HepG2 (cell line): ENCODE data around the gene EPB41L5. TPM values are rescaled to one million over a fixed set of nuclear protein-coding genes. Genes with fewer than 3 reads are reported as not detected.

Experiments
- ATAC-seq: fragments of 200-7000 bp; cut with Tn5 transposase; 3 replicates; pipeline ENCODE4 v1.9.1; 2020; ENCODE audit warnings: mild to moderate bottlenecking, moderate library complexity
- BruUV-seq: library from RNA; stranded (reverse); fragments of 400-500 nt; replicated peaks from 2 replicates; lab custom pipeline; 2021; lab: Mats Ljungman, UMichigan
- CTCF ChIA-PET: fragments of 300-600 bp; formaldehyde crosslinking; extraction: SDS; loops from one replicate; lab custom pipeline; 2021; ENCODE audit warnings: low total read pairs, inconsistent platforms, low intra/inter-chr PET ratio; lab: Yijun Ruan, JAX
- POLR2A ChIA-PET: fragments of 350-600 bp; sonication (Branson Sonifier 250); formaldehyde crosslinking; loops from one replicate; lab custom pipeline; 2020; ENCODE audit warnings: antibody characterized with exemption, inconsistent platforms; lab: Yijun Ruan, JAX
- DNase-seq: peaks from one replicate; pipeline ENCODE4 v3.0.0-alpha.2; 2015; ENCODE audit warnings: low spot score
- FAIRE-seq: peaks from 3 replicates; lab custom pipeline; 2011; peaks lifted over from hg19 to GRCh38; lab: Jason Lieb, UNC
- H2AFZ ChIP-seq: one replicate; pipeline ENCODE4 v1.6.1; 2011; ENCODE audit warnings: low read length, inconsistent platforms
- H3K27ac ChIP-seq: fragments of 300-600 bp; 3 replicates; pipeline ENCODE4 v1.8.0; 2011; ENCODE audit warnings: mixed run types, mild to moderate bottlenecking, mixed read lengths, low read length, inconsistent platforms; ENCODE audit not compliant: insufficient read depth; ENCODE audit errors: extremely low read length
- H3K27me3 ChIP-seq, 2 experiments: fragments of 200-600 bp in 1 of 2; 2 replicates in 1 of 2; 3 replicates in 1 of 2; pipeline versions ENCODE4 v1.6.0 to v1.8.0; 2011; ENCODE audit warnings: low read length in 2 of 2, mild to moderate bottlenecking in 2 of 2, moderate library complexity in 2 of 2, inconsistent platforms in 1 of 2; ENCODE audit not compliant: insufficient read depth in 2 of 2, control insufficient read depth in 1 of 2
- H3K36me3 ChIP-seq, 2 experiments: fragments of 200-600 bp in 1 of 2; replicated peaks in 1 of 2; 2 replicates in 1 of 2; 3 replicates in 1 of 2; pipeline versions ENCODE4 v1.5.1 to v1.8.0; 2011; ENCODE audit warnings: low read length in 2 of 2, inconsistent platforms in 1 of 2; ENCODE audit not compliant: insufficient read depth in 2 of 2, control insufficient read depth in 1 of 2
- H3K4me1 ChIP-seq: 2 replicates; pipeline ENCODE4 v1.5.1; 2012; ENCODE audit warnings: low read length, inconsistent platforms; ENCODE audit not compliant: insufficient read depth
- H3K4me2 ChIP-seq: 2 replicates; pipeline ENCODE4 v1.6.0; 2011; ENCODE audit warnings: low read depth, low read length, inconsistent platforms
- H3K4me3 ChIP-seq, 3 experiments: fragments of 200-600 bp in 1 of 3; sonication (generic), shearing (Covaris generic) in 1 of 3; replicated peaks in 1 of 3; 2 replicates each; pipeline ENCODE4 v1.5.1; 2011 to 2016; ENCODE audit warnings: low read length in 3 of 3, inconsistent platforms in 2 of 3, low read depth in 2 of 3, mild to moderate bottlenecking in 2 of 3, control low read depth in 1 of 3, mixed read lengths in 1 of 3; ENCODE audit not compliant: insufficient read depth in 1 of 3
- H3K79me2 ChIP-seq: one replicate; pipeline ENCODE4 v1.6.1; 2011; ENCODE audit warnings: low read length, inconsistent platforms; ENCODE audit not compliant: insufficient read depth
- H3K9ac ChIP-seq: 2 replicates; pipeline ENCODE4 v1.6.0; 2011; ENCODE audit warnings: mild to moderate bottlenecking, low read depth, low read length, inconsistent platforms; ENCODE audit not compliant: insufficient read depth
- H3K9me3 ChIP-seq: 2 replicates; pipeline ENCODE4 v1.5.1; 2012; ENCODE audit warnings: mild to moderate bottlenecking, low read length
- H4K20me1 ChIP-seq: 2 replicates; pipeline ENCODE4 v1.6.0; 2011; ENCODE audit warnings: inconsistent platforms, mild to moderate bottlenecking, low read length, moderate library complexity; ENCODE audit not compliant: insufficient read depth
- ATAD3A ChIP-seq: sonication (generic); formaldehyde crosslinking; IDR thresholded peaks from 2 replicates; pipeline ENCODE4 v1.4.0; 2020; ENCODE audit warnings: missing genetic modification reagents
- CEBPB ChIP-seq: IDR thresholded peaks from 2 replicates; pipeline ENCODE4 v1.6.1; 2011; ENCODE audit warnings: low read depth, low read length, improper control_type of control experiment, borderline replicate concordance
- CEBPG ChIP-seq: IDR thresholded peaks from 2 replicates; pipeline ENCODE4 v1.6.1; 2016
- KLF6 ChIP-seq: IDR thresholded peaks from 2 replicates; pipeline ENCODE4 v1.8.0; 2016; ENCODE audit warnings: missing biosample characterization, missing genetic modification reagents
- XBP1 ChIP-seq: sonication (generic); formaldehyde crosslinking; IDR thresholded peaks from 2 replicates; pipeline ENCODE4 v1.5.0; 2020; ENCODE audit warnings: missing genetic modification reagents
- YEATS4 ChIP-seq: sonication (generic); formaldehyde crosslinking; IDR thresholded peaks from 2 replicates; pipeline ENCODE4 v1.4.0; 2020; ENCODE audit warnings: missing genetic modification reagents, borderline replicate concordance
- ZNF350 ChIP-seq: sonication (generic); formaldehyde crosslinking; IDR thresholded peaks from 2 replicates; pipeline ENCODE4 v1.4.0; 2020; ENCODE audit warnings: mild to moderate bottlenecking, low read depth, missing genetic modification reagents, borderline replicate concordance
- ZNF558 ChIP-seq: sonication (generic); formaldehyde crosslinking; IDR thresholded peaks from 2 replicates; pipeline ENCODE4 v1.9.0; 2022; ENCODE audit warnings: mild to moderate bottlenecking, missing genetic modification reagents, borderline replicate concordance
- ZNF619 ChIP-seq: sonication (generic); formaldehyde crosslinking; IDR thresholded peaks from 2 replicates; pipeline ENCODE4 v1.4.0; 2020; ENCODE audit warnings: mild to moderate bottlenecking, missing genetic modification reagents
- WGBS: methylation state at CpG from one replicate; pipeline ENCODE4 v1.1.6; 2017; ENCODE audit warnings: low lambda C conversion rate; 5-methylcytosine and 5-hydroxymethylcytosine counted together
- in situ Hi-C: cut with HindIII; loops from 2 replicates; pipeline ENCODE4 v1.10.0; 2017; ENCODE audit warnings: low pct_unique_long_range_greater_than_20kb; ENCODE audit not compliant: extremely low pct_ligation_motif_present
- intact Hi-C: fragments of 100-400 bp; cut with micrococcal nuclease; formaldehyde crosslinking; loops from one replicate; pipeline ENCODE4 v1.10.0; 2022; ENCODE audit not compliant: unreplicated experiment
- polyA plus RNA-seq, 8 experiments: library from polyadenylated mRNA; depleted of rRNA in 3 of 8; stranded (reverse) in 7 of 8; unstranded in 1 of 8; fragments of >200 nt; fragmentation: Illumina TruSeq in 4 of 8; extraction: Trizol in 4 of 8; gene quantifications; 2 replicates each; pipeline versions ENCODE4 v1.2.1 to v1.2.3, GENCODE V29; 2011 to 2016; ENCODE audit warnings: low read depth in 4 of 8, missing spikeins in 1 of 8, mixed read lengths in 1 of 8; ENCODE audit not compliant: insufficient read depth in 1 of 8
- total RNA-seq, 5 experiments: library from RNA; depleted of rRNA; stranded (reverse); fragments of >200 nt; fragmentation: Illumina TruSeq; extraction: Trizol; gene quantifications; 2 replicates each; pipeline ENCODE4 v1.2.3, GENCODE V29; 2016; ENCODE audit warnings: low read depth in 1 of 5
- TF ChIP-seq, protein P1 (sequence below): sonication (generic); formaldehyde crosslinking; IDR thresholded peaks from 2 replicates; pipeline ENCODE4 v1.4.0; 2020; ENCODE audit warnings: missing genetic modification reagents

The EPB41L5 gene
- total and polyA plus RNA-seq, 2 of the 13 experiments (the other 11 are each of a cell fraction or from before 2014, with no cell fraction given) = 40.5 to 47.5 TPM

DNA sequence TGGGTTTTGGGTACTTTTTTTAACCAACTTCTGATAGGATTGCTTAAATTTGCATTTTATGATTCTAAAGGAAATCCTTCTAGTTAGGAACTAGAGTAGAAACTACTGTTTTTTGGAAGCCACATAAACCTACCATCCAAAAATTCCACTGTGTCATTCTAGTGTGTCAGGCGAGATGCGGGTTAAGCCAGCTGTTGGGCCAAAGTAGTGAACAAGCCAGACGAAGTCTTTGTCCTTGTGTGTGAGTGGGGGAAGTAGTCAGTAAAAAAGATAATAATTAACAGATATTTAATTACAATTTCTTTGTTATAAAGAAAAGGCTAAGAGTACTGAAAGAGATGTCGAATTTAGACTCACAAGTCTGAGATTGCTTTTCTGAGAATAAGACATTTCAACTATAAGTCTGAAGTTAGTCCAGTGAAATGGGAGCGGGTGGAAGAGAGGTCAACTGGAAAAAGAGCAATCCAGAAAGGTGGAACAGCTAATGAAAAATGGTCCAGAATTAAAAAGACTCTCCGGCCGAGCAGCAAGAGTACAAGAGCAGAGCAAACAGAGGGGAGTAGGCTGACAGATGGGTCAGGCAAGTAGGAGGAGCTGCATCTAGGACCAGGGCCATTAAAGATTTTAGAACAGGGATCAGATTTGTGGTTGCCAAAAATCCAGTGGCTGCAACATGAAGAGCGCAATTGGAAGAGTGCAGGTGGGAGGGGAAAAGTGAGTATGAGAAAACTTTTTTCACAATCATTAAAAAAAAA, 1.5 kb downstream of the EPB41L5 start (continued):
- TF ChIP-seq KLF6 (CRISPR knock-in tag) = no peak
- no peak for TF ChIP-seq ZNF619 (CRISPR knock-in tag)

DNA sequence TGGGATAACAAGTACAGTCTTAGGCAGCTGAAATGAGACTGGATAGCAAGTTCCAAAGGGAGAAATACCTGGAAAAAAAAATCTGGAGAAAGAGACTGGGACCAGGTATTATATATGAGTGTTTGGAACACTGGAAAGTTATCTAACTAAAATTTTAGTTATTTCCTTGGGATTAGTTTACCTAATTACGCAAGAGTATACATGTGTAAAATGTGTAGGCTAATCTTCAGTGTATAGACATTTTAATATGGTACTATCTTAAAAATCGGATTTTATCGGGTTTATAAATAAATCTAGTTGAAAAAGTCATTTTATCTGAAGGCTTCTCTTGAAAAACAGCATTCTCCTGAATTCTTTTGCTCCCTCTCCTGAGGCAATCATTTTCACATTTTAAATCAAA, 3.9 kb downstream of the EPB41L5 start:
- DNase-seq = no peak
- ChIA-PET CTCF (no interaction called here), POLR2A (no interaction called here)
- H2AFZ ChIP-seq = no peak overlapping the region
- FAIRE-seq = no peak
- no peak overlapping the region for H3K27ac ChIP-seq
- ATAC-seq = no peak
- in situ Hi-C loops (no loop called here), intact Hi-C loops (loop anchor here (2.0 kb wide), 1 partner anchor 20 kb away; no protein-coding TSS in a partner anchor)
- no peaks in the 10 kb centered on the region; a peak in 1 of 5 replicates for H3K27me3 ChIP-seq
- no TSS peak for BruUV-seq
- no peak overlapping the region for H3K9ac ChIP-seq
- peaks cover 33% of the 10 kb centered on the region for H4K20me1 ChIP-seq
- TF ChIP-seq CEBPG (peak; percentile 25; the same call in 1 of the 2 replicates), ZNF558 (no peak), ZNF350 (CRISPR knock-in tag) (no peak), XBP1 (no peak), CEBPB (peak; percentile 64), YEATS4 (CRISPR knock-in tag) (no peak), ATAD3A (CRISPR knock-in tag) (no peak)
- TF ChIP-seq, protein P1, sequence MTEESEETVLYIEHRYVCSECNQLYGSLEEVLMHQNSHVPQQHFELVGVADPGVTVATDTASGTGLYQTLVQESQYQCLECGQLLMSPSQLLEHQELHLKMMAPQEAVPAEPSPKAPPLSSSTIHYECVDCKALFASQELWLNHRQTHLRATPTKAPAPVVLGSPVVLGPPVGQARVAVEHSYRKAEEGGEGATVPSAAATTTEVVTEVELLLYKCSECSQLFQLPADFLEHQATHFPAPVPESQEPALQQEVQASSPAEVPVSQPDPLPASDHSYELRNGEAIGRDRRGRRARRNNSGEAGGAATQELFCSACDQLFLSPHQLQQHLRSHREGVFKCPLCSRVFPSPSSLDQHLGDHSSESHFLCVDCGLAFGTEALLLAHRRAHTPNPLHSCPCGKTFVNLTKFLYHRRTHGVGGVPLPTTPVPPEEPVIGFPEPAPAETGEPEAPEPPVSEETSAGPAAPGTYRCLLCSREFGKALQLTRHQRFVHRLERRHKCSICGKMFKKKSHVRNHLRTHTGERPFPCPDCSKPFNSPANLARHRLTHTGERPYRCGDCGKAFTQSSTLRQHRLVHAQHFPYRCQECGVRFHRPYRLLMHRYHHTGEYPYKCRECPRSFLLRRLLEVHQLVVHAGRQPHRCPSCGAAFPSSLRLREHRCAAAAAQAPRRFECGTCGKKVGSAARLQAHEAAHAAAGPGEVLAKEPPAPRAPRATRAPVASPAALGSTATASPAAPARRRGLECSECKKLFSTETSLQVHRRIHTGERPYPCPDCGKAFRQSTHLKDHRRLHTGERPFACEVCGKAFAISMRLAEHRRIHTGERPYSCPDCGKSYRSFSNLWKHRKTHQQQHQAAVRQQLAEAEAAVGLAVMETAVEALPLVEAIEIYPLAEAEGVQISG (CRISPR knock-in tag) = no peak
- H3K79me2 ChIP-seq = peaks cover 80% of the 10 kb centered on the region
- H3K4me2 ChIP-seq = peak overlapping the region; percentile 33
- WGBS = 78% methylated on average over 3 of the region's 3 CpGs
- peaks cover 54% of the 10 kb centered on the region for H3K4me1 ChIP-seq
- peaks cover 0 to 4% of the 10 kb centered on the region in 2 experiments; a peak in 1 of 5 replicates for H3K36me3 ChIP-seq
- no peaks in the 10 kb centered on the region for H3K9me3 ChIP-seq
- no peak overlapping the region for H3K4me3 ChIP-seq
